Prostate gland (tissue), 2 donors: ENCODE measurements around the gene DAO.

ENCODE experiments used
- CTCF ChIP-seq, 4 experiments: fragments of 200-600 bp in 2 of 4; fragments of 450-650 bp in 2 of 4; sonication (generic) in 2 of 4; IDR thresholded peaks; 1 replicate in 3 of 4; 2 replicates in 1 of 4; pipeline ENCODE4 v1.5.1; 2016 to 2019; ENCODE audit warnings: antibody characterized with exemption in 4 of 4, mild to moderate bottlenecking in 2 of 4, moderate library complexity in 2 of 4
- POLR2A ChIP-seq: fragments of 450-650 bp; IDR thresholded peaks from one replicate; pipeline ENCODE4 v1.6.1; 2016; ENCODE audit warnings: antibody characterized with exemption, mild to moderate bottlenecking
- POLR2AphosphoS5 ChIP-seq: sonication (generic); formaldehyde crosslinking; IDR thresholded peaks from one replicate; pipeline ENCODE4 v1.6.1; 2017; ENCODE audit warnings: antibody characterized with exemption

GRCh38 chr12:108831309-108831991 lies 48.4 kb upstream of the DAO start:
- TF ChIP-seq POLR2A (no peak), CTCF (IDR thresholded peaks at IDR 0.05) (no peak), POLR2AphosphoS5 (no peak)
